Liver (tissue), 3 donors: ENCODE data around the gene SFPQ.

Experiments
- CTCF ChIP-seq: fragments of 150-350 bp; IDR thresholded peaks from 2 replicates; pipeline ENCODE4 v1.5.1; 2017; ENCODE audit warnings: improper control_type of control experiment, low read depth, low read length; ENCODE audit not compliant: missing input control
- RAD21 ChIP-seq, 2 donors: IDR thresholded peaks; 2 replicates each; pipeline ENCODE4 v1.6.1; 2016; ENCODE audit warnings: antibody characterized with exemption in 2 of 2, mild to moderate bottlenecking in 2 of 2
- REST ChIP-seq: IDR thresholded peaks from 2 replicates; pipeline ENCODE4 v1.6.1; 2016; ENCODE audit warnings: antibody characterized with exemption, mild to moderate bottlenecking
- TAF1 ChIP-seq: conservative IDR thresholded peaks from 2 replicates; pipeline ENCODE4 v1.6.1; 2016; ENCODE audit warnings: antibody characterized with exemption, mild to moderate bottlenecking
- YY1 ChIP-seq: IDR thresholded peaks from 2 replicates; pipeline ENCODE4 v1.6.1; 2016; ENCODE audit warnings: antibody characterized with exemption, mild to moderate bottlenecking
- donor health status: healthy.
- donor health status: healthy.

- TF ChIP-seq CTCF (no peak), RAD21 (IDR thresholded peaks at IDR 0.05) (no peak), TAF1 (no peak), YY1 (no peak), REST (no peak)
Observed at GRCh38 chr1:35211120-35211414, 18.1 kb upstream of the SFPQ start.
